GM12878 (cell line): ENCODE data around the gene CA5A. TPM values are rescaled to one million over a fixed set of nuclear protein-coding genes. Genes with fewer than 3 reads are reported as not detected.

ENCODE experiments used
- ATAC-seq: fragments of 200-7000 bp; cut with Tn5 transposase; 3 replicates; pipeline ENCODE4 v1.9.1; 2020; ENCODE audit warnings: mild to moderate bottlenecking, moderate library complexity
- BruUV-seq: library from RNA; stranded (reverse); fragments of 400-500 nt; replicated peaks from 2 replicates; lab custom pipeline; 2021; lab: Mats Ljungman, UMichigan
- CTCF ChIA-PET: fragments of 300-600 bp; sonication (Branson Sonifier 250); formaldehyde crosslinking; extraction: SDS; loops from one replicate; lab custom pipeline; 2021; ENCODE audit warnings: inconsistent platforms; lab: Yijun Ruan, JAX
- POLR2A ChIA-PET: fragments of 350-600 bp; formaldehyde crosslinking; extraction: SDS; loops from one replicate; lab custom pipeline; 2021; ENCODE audit warnings: inconsistent platforms; lab: Charles Lee
- RAD21 ChIA-PET: fragments of 300-600 bp; sonication (Branson Sonifier 250); formaldehyde crosslinking; loops from one replicate; lab custom pipeline; 2023; ENCODE audit warnings: antibody characterized with exemption; ENCODE audit not compliant: unreplicated experiment; lab: Charles Lee
- SMC1A ChIA-PET: fragments of 300-600 bp; sonication (Branson Sonifier 250); formaldehyde crosslinking; loops from one replicate; lab custom pipeline; 2023; ENCODE audit not compliant: unreplicated experiment, uncharacterized antibody; lab: Charles Lee
- DNase-seq: peaks from one replicate; pipeline ENCODE4 v3.0.0-alpha.2; 2011; ENCODE audit warnings: low read depth, low spot score
- FAIRE-seq: peaks from 3 replicates; lab custom pipeline; 2011; peaks lifted over from hg19 to GRCh38; lab: Jason Lieb, UNC
- H2AFZ ChIP-seq: 2 replicates; pipeline ENCODE4 v1.6.0; 2011; ENCODE audit warnings: low read depth, low read length, control low read depth; ENCODE audit not compliant: control insufficient read depth
- H3K27ac ChIP-seq: 2 replicates; pipeline ENCODE4 v1.5.1; 2011; ENCODE audit warnings: control low read depth; ENCODE audit not compliant: control insufficient read depth, insufficient read depth
- H3K27me3 ChIP-seq, 2 experiments: replicated peaks in 1 of 2; 2 replicates each; pipeline versions ENCODE4 v1.6.0 to v1.6.1; 2011; ENCODE audit warnings: low read length in 1 of 2; ENCODE audit not compliant: control insufficient read depth in 2 of 2, insufficient read depth in 2 of 2
- H3K36me3 ChIP-seq, 2 experiments: 2 replicates each; pipeline ENCODE4 v1.5.1; 2011; ENCODE audit warnings: low read length in 1 of 2; ENCODE audit not compliant: control insufficient read depth in 2 of 2, insufficient read depth in 2 of 2
- H3K4me1 ChIP-seq: 2 replicates; pipeline ENCODE4 v1.6.1; 2011; ENCODE audit warnings: mild to moderate bottlenecking, low read length, moderate library complexity, mixed read lengths; ENCODE audit not compliant: control insufficient read depth, insufficient read depth
- H3K4me2 ChIP-seq: 2 replicates; pipeline ENCODE4 v1.6.0; 2011; ENCODE audit warnings: control low read depth; ENCODE audit not compliant: control insufficient read depth, insufficient read depth
- H3K4me3 ChIP-seq: fragments of 200-600 bp; sonication (generic); 2 replicates; pipeline ENCODE4 v1.5.1; 2016
- H3K79me2 ChIP-seq: 2 replicates; pipeline ENCODE4 v1.6.0; 2011; ENCODE audit warnings: low read length; ENCODE audit not compliant: control insufficient read depth, insufficient read depth
- H3K9ac ChIP-seq: 2 replicates; pipeline ENCODE4 v1.8.0; 2011; ENCODE audit warnings: low read length, control low read depth, mixed read lengths; ENCODE audit not compliant: control insufficient read depth, insufficient read depth
- H3K9me3 ChIP-seq: replicated peaks from 3 replicates; pipeline ENCODE4 v1.5.1; 2011; ENCODE audit warnings: mild to moderate bottlenecking, low read length; ENCODE audit not compliant: control insufficient read depth, insufficient read depth
- H4K20me1 ChIP-seq: 2 replicates; pipeline ENCODE4 v1.6.0; 2011; ENCODE audit not compliant: control insufficient read depth, insufficient read depth
- CUX1 ChIP-seq: IDR thresholded peaks from 2 replicates; pipeline ENCODE4 v1.6.1; 2012; ENCODE audit warnings: improper control_type of control experiment, low read depth, low read length; ENCODE audit not compliant: insufficient replicate concordance
- EZH2 ChIP-seq: IDR thresholded peaks from 2 replicates; pipeline ENCODE4 v1.6.1; 2012; ENCODE audit warnings: low read depth, mild to moderate bottlenecking, control low read depth, inconsistent platforms, low read length, borderline replicate concordance; ENCODE audit not compliant: control insufficient read depth
- KLF5 ChIP-seq: fragments of 450-650 bp; IDR thresholded peaks from 2 replicates; pipeline ENCODE4 v1.6.1; 2014; ENCODE audit warnings: mild to moderate bottlenecking; ENCODE audit not compliant: partially characterized antibody
- MEF2A ChIP-seq: IDR thresholded peaks from 2 replicates; pipeline ENCODE4 v1.6.1; 2011; ENCODE audit warnings: low read depth, mild to moderate bottlenecking, low read length, moderate library complexity; ENCODE audit not compliant: insufficient read depth
- NRF1 ChIP-seq: conservative IDR thresholded peaks from 2 replicates; pipeline ENCODE4 v1.6.1; 2011; ENCODE audit warnings: mild to moderate bottlenecking, low read depth, low read length, improper control_type of control experiment
- POLR2A ChIP-seq: IDR thresholded peaks from 2 replicates; pipeline ENCODE4 v1.6.1; 2011; ENCODE audit warnings: low read depth, mild to moderate bottlenecking, low read length
- RB1 ChIP-seq: fragments of 450-650 bp; formaldehyde crosslinking; IDR thresholded peaks from 2 replicates; pipeline ENCODE4 v1.6.1; 2017; ENCODE audit warnings: mild to moderate bottlenecking, borderline replicate concordance
- RELA ChIP-seq: fragments of 450-650 bp; IDR thresholded peaks from 2 replicates; pipeline ENCODE4 v1.8.0; 2014; ENCODE audit warnings: borderline replicate concordance; ENCODE audit not compliant: partially characterized antibody
- ZNF687 ChIP-seq: fragments of 450-650 bp; IDR thresholded peaks from 2 replicates; pipeline ENCODE4 v1.6.1; 2017; ENCODE audit warnings: mild to moderate bottlenecking, moderate library complexity
- WGBS: methylation state at CpG from one replicate; pipeline ENCODE4 v1.1.6; 2016; ENCODE audit warnings: low lambda C conversion rate; ENCODE audit not compliant: insufficient replicate concordance, insufficient coverage; ENCODE audit errors: missing lambda C conversion rate; 5-methylcytosine and 5-hydroxymethylcytosine counted together
- in situ Hi-C: fragments of 300-500 bp; cut with MboI; formaldehyde crosslinking; loops from 9 replicates; pipeline ENCODE4 v1.14.3; 2018; ENCODE audit warnings: mixed read lengths
- intact Hi-C: fragments of 100-400 bp; cut with micrococcal nuclease; formaldehyde crosslinking; loops from one replicate; pipeline ENCODE4 v1.14.2; 2022; ENCODE audit not compliant: unreplicated experiment
- polyA plus RNA-seq, 11 experiments: library from polyadenylated mRNA; depleted of rRNA in 4 of 11; unstranded in 6 of 11; stranded (reverse) in 5 of 11; fragments of >200 nt; fragmentation: Nextera tagmentation in 4 of 11; fragmentation: Illumina TruSeq in 1 of 11; extraction: Ambion mirVana in 4 of 11; extraction: Trizol in 1 of 11; gene quantifications; 1 replicate in 1 of 11; 2 replicates in 10 of 11; pipeline versions ENCODE4 v1.2.1 to v1.2.3, GENCODE V29; 2011 to 2016; ENCODE audit warnings: inconsistent platforms in 2 of 11, missing spikeins in 2 of 11, low read depth in 1 of 11
- total RNA-seq, 4 experiments: library from RNA; depleted of rRNA in 3 of 4; stranded (reverse); fragments of >200 nt in 3 of 4; fragmentation: Illumina TruSeq in 1 of 4; extraction: Trizol in 1 of 4; gene quantifications; 2 replicates each; pipeline versions ENCODE4 v1.2.1 to v1.2.3, GENCODE V29; 2013 to 2021
- TF ChIP-seq, protein P1 (sequence below): fragments of 450-650 bp; IDR thresholded peaks from 2 replicates; pipeline ENCODE4 v1.6.1; 2017; ENCODE audit warnings: mild to moderate bottlenecking

Gene CA5A
- total and polyA plus RNA-seq, 10 of the 15 experiments (the other 5 are each of a cell fraction or from before 2014, with no cell fraction given), result not detected

DNA sequence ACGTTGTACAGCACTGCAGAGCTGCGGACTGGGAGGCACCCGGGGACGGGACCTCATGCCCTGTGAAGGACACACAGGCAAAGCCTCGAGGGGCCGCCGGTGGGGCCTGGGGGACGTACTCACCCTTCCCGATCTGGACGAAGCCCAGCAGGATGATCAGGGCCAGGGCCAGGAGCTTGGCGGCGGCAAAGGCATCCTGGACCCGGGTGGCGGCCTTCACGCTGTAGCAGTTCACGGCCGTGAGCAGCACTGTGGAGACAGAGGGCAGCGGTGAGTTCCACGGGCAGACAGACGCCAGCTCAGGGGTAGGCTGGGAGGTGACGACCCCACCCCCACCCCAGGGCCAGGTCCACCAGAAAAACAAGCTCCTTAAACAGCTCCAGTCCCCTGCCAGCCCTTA is 84.7 kb downstream of the CA5A start:
- H3K27me3 ChIP-seq, result no peaks in the 10 kb centered on the region
- H3K9me3 ChIP-seq, result no peaks in the 10 kb centered on the region
- H3K36me3 ChIP-seq, result peaks cover 21 to 60% of the 10 kb centered on the region in 2 experiments
- no peak for ATAC-seq
- WGBS, result 94% methylated on average over 21 of the region's 21 CpGs
- RAD21 ChIA-PET, result interaction anchor here (0.8 to 5.5 kb wide), 2 partner anchors 19 to 73 kb away, joined by 3 to 102 read pairs; partner anchors contain the start of gene SLC7A5
- no peak overlapping the region for H2AFZ ChIP-seq
- H3K4me3 ChIP-seq, result no peak overlapping the region
- no peak for TF ChIP-seq CUX1
- no peak for TF ChIP-seq KLF5
- TF ChIP-seq POLR2A, result 0 out of 2 replicates have a peak, but pooled peaks have one; percentile 32
- TF ChIP-seq, protein P1, sequence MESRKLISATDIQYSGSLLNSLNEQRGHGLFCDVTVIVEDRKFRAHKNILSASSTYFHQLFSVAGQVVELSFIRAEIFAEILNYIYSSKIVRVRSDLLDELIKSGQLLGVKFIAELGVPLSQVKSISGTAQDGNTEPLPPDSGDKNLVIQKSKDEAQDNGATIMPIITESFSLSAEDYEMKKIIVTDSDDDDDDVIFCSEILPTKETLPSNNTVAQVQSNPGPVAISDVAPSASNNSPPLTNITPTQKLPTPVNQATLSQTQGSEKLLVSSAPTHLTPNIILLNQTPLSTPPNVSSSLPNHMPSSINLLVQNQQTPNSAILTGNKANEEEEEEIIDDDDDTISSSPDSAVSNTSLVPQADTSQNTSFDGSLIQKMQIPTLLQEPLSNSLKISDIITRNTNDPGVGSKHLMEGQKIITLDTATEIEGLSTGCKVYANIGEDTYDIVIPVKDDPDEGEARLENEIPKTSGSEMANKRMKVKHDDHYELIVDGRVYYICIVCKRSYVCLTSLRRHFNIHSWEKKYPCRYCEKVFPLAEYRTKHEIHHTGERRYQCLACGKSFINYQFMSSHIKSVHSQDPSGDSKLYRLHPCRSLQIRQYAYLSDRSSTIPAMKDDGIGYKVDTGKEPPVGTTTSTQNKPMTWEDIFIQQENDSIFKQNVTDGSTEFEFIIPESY, result peak; percentile 24; the same call in 1 of the 2 replicates
- TF ChIP-seq NRF1, result no peak
- TF ChIP-seq EZH2, result no peak
- no peak for TF ChIP-seq RB1
- no peak for TF ChIP-seq MEF2A
- no peak for TF ChIP-seq ZNF687
- TF ChIP-seq RELA, result no peak
- DNase-seq, result no peak
- in situ Hi-C loops, result loop anchor here (5.0 kb wide), 1 partner anchor 74 kb away; no protein-coding TSS in a partner anchor
- intact Hi-C loops, result loop anchor here (5.0 kb wide), 2 partner anchors 39 to 74 kb away; no protein-coding TSS in a partner anchor
- SMC1A ChIA-PET, result interaction anchor here (3.2 to 7.4 kb wide), 2 partner anchors 17 to 72 kb away, joined by 63 to 122 read pairs; partner anchors contain the start of gene SLC7A5
- FAIRE-seq, result no peak
- no TSS peak for BruUV-seq
- peaks cover 30% of the 10 kb centered on the region for H3K4me1 ChIP-seq
- H3K9ac ChIP-seq, result no peak overlapping the region
- H3K4me2 ChIP-seq, result no peak overlapping the region
- H3K27ac ChIP-seq, result no peak overlapping the region
- peaks cover 44% of the 10 kb centered on the region for H3K79me2 ChIP-seq
- CTCF ChIA-PET, result interaction anchor here (0.6 to 9.8 kb wide), 4 partner anchors 17 to 99 kb away, joined by 5 to 213 read pairs (median 44); partner anchors contain the start of genes BANP and SLC7A5
- POLR2A ChIA-PET, result interaction anchor here (0.9 kb wide), 2 partner anchors 14 to 72 kb away, joined by 3 read pairs; no protein-coding TSS in a partner anchor
- H4K20me1 ChIP-seq, result no peaks in the 10 kb centered on the region; the same call in 1 of the 2 replicates
